ENCODE measurements around the gene ACSM2B. TPM values are rescaled to one million over a fixed set of nuclear protein-coding genes. Genes with fewer than 3 reads are reported as not detected.
"Not testable (repeated sequence)": the region's sequence is repeated elsewhere in the genome, so short reads cannot be mapped to it uniquely, and the experiment has no call there.

Gene ACSM2B
- total RNA-seq, 1 experiment from 2014 or later, result not detected

- H3K36me3 ChIP-seq; H3K9me3 ChIP-seq (replicated peaks); H3K27me3 ChIP-seq (replicated peaks); H3K4me3 ChIP-seq; H3K27ac ChIP-seq; H3K4me1 ChIP-seq (replicated peaks); DNase-seq (ENCODE audit: low read depth in 1 of 2, low spot score in 2 of 2): not testable (repeated sequence)
These were observed 43.8 kb downstream of the ACSM2B start for GRCh38 chr16:20532284-20532792.

- H3K4me3 ChIP-seq; H3K27ac ChIP-seq; H3K36me3 ChIP-seq; H3K4me1 ChIP-seq (replicated peaks); DNase-seq (ENCODE audit: low read depth in 1 of 2, low spot score in 2 of 2); H3K27me3 ChIP-seq (replicated peaks); H3K9me3 ChIP-seq (replicated peaks): not testable (repeated sequence)
These were observed 44.4 kb downstream of the ACSM2B start for GRCh38 chr16:20531795-20532194.

GRCh38 chr16:20520103-20520502 lies 56.1 kb downstream of the ACSM2B start:
- Histone ChIP-seq H3K9me3 (replicated peaks) (no peaks in the 10 kb centered on the region), H3K4me1 (replicated peaks) (no peaks in the 10 kb centered on the region), H3K36me3 (no peaks in the 10 kb centered on the region), H3K27me3 (replicated peaks) (no peaks in the 10 kb centered on the region), H3K4me3 (no peak overlapping the region), H3K27ac (no peak overlapping the region)
- no peak for DNase-seq (ENCODE audit: low read depth in 1 of 2, low spot score in 2 of 2)

- no peaks in the 10 kb centered on the region for H3K36me3 ChIP-seq
- H3K4me1 ChIP-seq (replicated peaks), result no peaks in the 10 kb centered on the region
- no peak overlapping the region for H3K4me3 ChIP-seq
- DNase-seq (ENCODE audit: low read depth in 1 of 2, low spot score in 2 of 2), result no peak
- H3K9me3 ChIP-seq (replicated peaks), result no peaks in the 10 kb centered on the region
- no peak overlapping the region for H3K27ac ChIP-seq
- no peaks in the 10 kb centered on the region for H3K27me3 ChIP-seq (replicated peaks)
These were observed 56.9 kb downstream of the ACSM2B start for GRCh38 chr16:20519231-20519630.

- Histone ChIP-seq H3K27ac (no peak overlapping the region), H3K4me3 (no peak overlapping the region), H3K4me1 (replicated peaks) (no peaks in the 10 kb centered on the region), H3K27me3 (replicated peaks) (no peaks in the 10 kb centered on the region), H3K9me3 (replicated peaks) (no peaks in the 10 kb centered on the region), H3K36me3 (no peaks in the 10 kb centered on the region)
- no peak for DNase-seq (ENCODE audit: low read depth in 1 of 2, low spot score in 2 of 2)
These were observed 59.0 kb downstream of the ACSM2B start for GRCh38 chr16:20517149-20517548.

GRCh38 chr16:20515688-20516090 lies 60.5 kb downstream of the ACSM2B start:
- no peaks in the 10 kb centered on the region for H3K9me3 ChIP-seq (replicated peaks)
- no peaks in the 10 kb centered on the region for H3K36me3 ChIP-seq
- H3K4me1 ChIP-seq (replicated peaks), result no peaks in the 10 kb centered on the region
- no peaks in the 10 kb centered on the region for H3K27me3 ChIP-seq (replicated peaks)
- no peak for DNase-seq (ENCODE audit: low read depth in 1 of 2, low spot score in 2 of 2)
- H3K4me3 ChIP-seq, result no peak overlapping the region
- H3K27ac ChIP-seq, result no peak overlapping the region

GRCh38 chr16:20510323-20510722 lies 65.8 kb downstream of the ACSM2B start:
- no peaks in the 10 kb centered on the region for H3K27me3 ChIP-seq (replicated peaks)
- no peak overlapping the region for H3K27ac ChIP-seq
- H3K36me3 ChIP-seq, result no peaks in the 10 kb centered on the region
- DNase-seq (ENCODE audit: low read depth in 1 of 2, low spot score in 2 of 2), result no peak
- H3K4me1 ChIP-seq (replicated peaks), result no peaks in the 10 kb centered on the region
- no peak overlapping the region for H3K4me3 ChIP-seq
- peaks cover 4% of the 10 kb centered on the region for H3K9me3 ChIP-seq (replicated peaks)

GRCh38 chr16:20507280-20507679 lies 68.9 kb downstream of the ACSM2B start:
- Histone ChIP-seq H3K9me3 (replicated peaks) (peaks cover 4% of the 10 kb centered on the region), H3K27me3 (replicated peaks) (no peaks in the 10 kb centered on the region), H3K27ac (no peak overlapping the region), H3K4me1 (replicated peaks) (no peaks in the 10 kb centered on the region), H3K4me3 (no peak overlapping the region), H3K36me3 (no peaks in the 10 kb centered on the region)
- no peak for DNase-seq (ENCODE audit: low read depth in 1 of 2, low spot score in 2 of 2)

GRCh38 chr16:20504418-20504817 lies 71.7 kb downstream of the ACSM2B start:
- no peaks in the 10 kb centered on the region for H3K27me3 ChIP-seq (replicated peaks)
- no peak for DNase-seq (ENCODE audit: low read depth in 1 of 2, low spot score in 2 of 2)
- H3K27ac ChIP-seq, result no peak overlapping the region
- peaks cover 4% of the 10 kb centered on the region for H3K9me3 ChIP-seq (replicated peaks)
- no peak overlapping the region for H3K4me3 ChIP-seq
- no peaks in the 10 kb centered on the region for H3K4me1 ChIP-seq (replicated peaks)
- H3K36me3 ChIP-seq, result no peaks in the 10 kb centered on the region

GRCh38 chr16:20491448-20491847 lies 84.7 kb downstream of the ACSM2B start:
- H3K4me3 ChIP-seq; DNase-seq (ENCODE audit: low read depth in 1 of 2, low spot score in 2 of 2); H3K27ac ChIP-seq; H3K9me3 ChIP-seq (replicated peaks); H3K4me1 ChIP-seq (replicated peaks); H3K36me3 ChIP-seq; H3K27me3 ChIP-seq (replicated peaks): not testable (repeated sequence)

GRCh38 chr16:20490994-20491393 lies 85.2 kb downstream of the ACSM2B start:
- H3K4me1 ChIP-seq (replicated peaks); H3K27me3 ChIP-seq (replicated peaks); DNase-seq (ENCODE audit: low read depth in 1 of 2, low spot score in 2 of 2); H3K36me3 ChIP-seq; H3K4me3 ChIP-seq; H3K27ac ChIP-seq; H3K9me3 ChIP-seq (replicated peaks): not testable (repeated sequence)

Other genes starting within 250 kb of the ACSM2B start
- gene GP2, start 248.9 kb downstream of the ACSM2B start, total RNA-seq (2014; rRNA removed; shearing (Covaris generic)), result not detected in 2 replicates
- not detected in 2 replicates for gene UMOD, start 223.7 kb downstream of the ACSM2B start, total RNA-seq (2014; rRNA removed; shearing (Covaris generic))
- not detected in 2 replicates for gene PDILT, start 171.6 kb downstream of the ACSM2B start, total RNA-seq (2014; rRNA removed; shearing (Covaris generic))
- gene ACSM5, start 166.8 kb downstream of the ACSM2B start, total RNA-seq (2014; rRNA removed; shearing (Covaris generic)), result not detected in 2 replicates
- not detected in 2 replicates for gene ACSM2A, start 124.8 kb downstream of the ACSM2B start, total RNA-seq (2014; rRNA removed; shearing (Covaris generic))
- not detected in 2 replicates for gene ACSM1, start 121.3 kb upstream of the ACSM2B start, total RNA-seq (2014; rRNA removed; shearing (Covaris generic))
- gene THUMPD1, start 165.5 kb upstream of the ACSM2B start, total RNA-seq (2014; rRNA removed; shearing (Covaris generic)), result 29.2 and 53.4 TPM in 2 replicates
- 0.18 TPM in 1 of 2 replicates, not detected in the other for gene ACSM3, start 187.6 kb upstream of the ACSM2B start, total RNA-seq (2014; rRNA removed; shearing (Covaris generic))
- 40.0 and 47.4 TPM in 2 replicates for gene ERI2, start 230.1 kb upstream of the ACSM2B start, total RNA-seq (2014; rRNA removed; shearing (Covaris generic))
- gene REXO5, start 230.2 kb upstream of the ACSM2B start, total RNA-seq (2014; rRNA removed; shearing (Covaris generic)), result 19.7 and 26.2 TPM in 2 replicates